Thyroid gland (tissue), 4 donors: Measurements from ENCODE around the gene LRRC38. TPM values are rescaled to one million over a fixed set of nuclear protein-coding genes. Genes with fewer than 3 reads are reported as not detected.

Source experiments
- DNase-seq, 2 donors: peaks; one replicate each; pipeline ENCODE4 v3.0.0-alpha.2; 2019
- H3K27ac ChIP-seq, 3 donors: fragments of 200-600 bp; sonication (generic); 1 replicate in 2 of 3; 2 replicates in 1 of 3; pipeline ENCODE4 v1.5.1; 2016 to 2019; ENCODE audit warnings: mild to moderate bottlenecking in 1 of 3, moderate library complexity in 1 of 3
- H3K27me3 ChIP-seq: fragments of 200-600 bp; sonication (generic); one replicate; pipeline ENCODE4 v1.5.1; 2019
- H3K36me3 ChIP-seq, 2 donors: fragments of 200-600 bp; sonication (generic); one replicate each; pipeline ENCODE4 v1.5.1; 2016 to 2019
- H3K4me1 ChIP-seq, 2 donors: fragments of 200-600 bp; sonication (generic); one replicate each; pipeline ENCODE4 v1.5.1; 2017 to 2019
- H3K4me3 ChIP-seq, 3 donors: fragments of 200-600 bp; sonication (generic); replicated peaks in 1 of 3; 1 replicate in 2 of 3; 2 replicates in 1 of 3; pipeline ENCODE4 v1.5.1; 2016; ENCODE audit warnings: mild to moderate bottlenecking in 1 of 3
- H3K9me3 ChIP-seq: fragments of 200-600 bp; sonication (generic); one replicate; pipeline ENCODE4 v1.5.1; 2017
- CTCF ChIP-seq, 6 experiments: fragments of 200-600 bp in 3 of 6; fragments of 450-650 bp in 3 of 6; sonication (generic) in 3 of 6; IDR thresholded peaks; one replicate each; pipeline ENCODE4 v1.5.1; 2016 to 2019; ENCODE audit warnings: antibody characterized with exemption in 6 of 6, mild to moderate bottlenecking in 2 of 6, inconsistent platforms in 1 of 6, moderate library complexity in 1 of 6
- POLR2A ChIP-seq, 2 donors: fragments of 450-650 bp; IDR thresholded peaks; one replicate each; pipeline ENCODE4 v1.6.1; 2017; ENCODE audit warnings: antibody characterized with exemption in 2 of 2, mild to moderate bottlenecking in 2 of 2, moderate library complexity in 1 of 2
- WGBS, 2 donors: methylation state at CpG; one replicate each; pipeline ENCODE4 v1.1.5; 2017; 5-methylcytosine and 5-hydroxymethylcytosine counted together
- intact Hi-C: fragments of 100-400 bp; cut with DNase I; formaldehyde crosslinking; loops from one replicate; pipeline ENCODE4 v1.15.1; 2023
- total RNA-seq, 4 donors: library from RNA; depleted of rRNA; stranded (reverse); fragments of >200 nt; gene quantifications; one replicate each; pipeline ENCODE4 v1.2.3, GENCODE V29; 2016

LRRC38 gene
- total RNA-seq, 4 donors from 2014 or later: not detected

- TF ChIP-seq POLR2A (IDR thresholded peaks at IDR 0.05) (no peak), CTCF (IDR thresholded peaks at IDR 0.05) (no peak)
- H3K9me3 ChIP-seq: no peaks in the 10 kb centered on the region
- H3K36me3 ChIP-seq: no peaks in the 10 kb centered on the region
- no peaks in the 10 kb centered on the region for H3K27me3 ChIP-seq
- no peak for DNase-seq
- WGBS, 2 donors: 55 to 63% methylated on average over 4 of the region's 4 CpGs
- intact Hi-C loops: no loop called here
- no peak overlapping the region for H3K27ac ChIP-seq
- no peaks in the 10 kb centered on the region for H3K4me1 ChIP-seq
- no peak overlapping the region for H3K4me3 ChIP-seq
These were observed 36.9 kb upstream of the LRRC38 start for GRCh38 chr1:13550663-13551062.

- intact Hi-C loops: no loop called here
- no peak overlapping the region for H3K4me3 ChIP-seq
- no peak for DNase-seq
These were observed 35.7 kb upstream of the LRRC38 start for GRCh38 chr1:13549521-13549920.

GRCh38 chr1:13549021-13549420 lies 35.2 kb upstream of the LRRC38 start:
- Histone ChIP-seq H3K27me3 (no peaks in the 10 kb centered on the region), H3K36me3 (no peaks in the 10 kb centered on the region), H3K4me1 (no peaks in the 10 kb centered on the region), H3K27ac (no peak overlapping the region), H3K9me3 (no peaks in the 10 kb centered on the region), H3K4me3 (no peak overlapping the region)
- no peak for DNase-seq
- TF ChIP-seq CTCF (IDR thresholded peaks at IDR 0.05) (no peak), POLR2A (IDR thresholded peaks at IDR 0.05) (no peak)
- intact Hi-C loops: no loop called here
- WGBS, 2 donors: 75 to 83% methylated on average over 6 of the region's 6 CpGs

More at GRCh38 chr1:13549521-13549920, 35.7 kb upstream of the LRRC38 start:
- Histone ChIP-seq H3K27me3 (no peaks in the 10 kb centered on the region), H3K27ac (no peak overlapping the region), H3K9me3 (no peaks in the 10 kb centered on the region), H3K36me3 (no peaks in the 10 kb centered on the region), H3K4me1 (no peaks in the 10 kb centered on the region)
- no peak for TF ChIP-seq CTCF (IDR thresholded peaks at IDR 0.05)
- TF ChIP-seq POLR2A (IDR thresholded peaks at IDR 0.05): no peak
- WGBS, 2 donors: 57 to 73% methylated on average over 3 of the region's 3 CpGs

DNA sequence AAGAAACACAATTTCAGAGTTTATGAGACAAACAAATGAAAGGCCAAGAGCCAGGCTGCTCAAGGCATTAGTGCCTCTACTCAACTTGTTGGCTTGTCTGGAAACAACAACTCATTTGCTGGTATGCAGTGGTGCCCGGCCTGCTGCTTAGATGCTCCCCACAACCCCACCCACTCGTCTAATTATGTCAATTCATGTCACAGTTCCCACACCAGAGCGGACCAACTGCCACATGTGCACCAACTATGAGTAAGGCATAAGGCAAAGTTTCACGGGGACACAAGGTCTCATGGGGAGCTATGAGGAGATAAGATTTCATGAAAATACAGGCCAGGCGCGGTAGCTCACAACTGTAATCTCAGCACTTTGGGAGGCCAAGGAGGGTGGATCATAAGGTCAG lies 34.5 kb upstream of the LRRC38 start:
- Histone ChIP-seq H3K36me3 (no peaks in the 10 kb centered on the region), H3K27ac (no peak overlapping the region), H3K27me3 (no peaks in the 10 kb centered on the region), H3K4me1 (no peaks in the 10 kb centered on the region), H3K9me3 (no peaks in the 10 kb centered on the region), H3K4me3 (no peak overlapping the region)
- intact Hi-C loops: no loop called here
- no peak for DNase-seq
- 83 to 87% methylated on average over 6 of the region's 6 CpGs for WGBS, 2 donors
- TF ChIP-seq POLR2A (IDR thresholded peaks at IDR 0.05): no peak
- no peak for TF ChIP-seq CTCF (IDR thresholded peaks at IDR 0.05)

DNA sequence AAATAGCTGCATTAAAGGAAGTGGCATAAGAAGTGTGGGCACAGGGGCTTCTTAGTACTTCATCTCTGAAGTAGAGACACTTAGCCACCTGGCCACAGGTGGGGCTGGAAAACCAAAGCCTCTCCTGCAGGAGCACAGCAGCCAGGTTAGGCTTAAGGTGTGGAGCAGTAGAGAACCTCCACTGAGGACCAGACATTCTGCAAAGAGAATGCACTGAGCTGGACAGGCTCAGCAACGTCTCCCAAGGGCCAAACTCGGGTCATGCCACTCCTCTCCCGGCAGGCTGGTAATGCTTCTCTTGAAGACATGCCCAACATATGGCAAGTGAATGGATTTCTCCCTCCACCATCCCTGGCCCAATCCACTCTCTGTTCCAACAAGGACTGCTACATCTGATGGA lies 33.0 kb upstream of the LRRC38 start:
- TF ChIP-seq POLR2A (IDR thresholded peaks at IDR 0.05) (no peak), CTCF (IDR thresholded peaks at IDR 0.05) (no peak)
- Histone ChIP-seq H3K36me3 (no peaks in the 10 kb centered on the region), H3K4me1 (no peaks in the 10 kb centered on the region), H3K9me3 (no peaks in the 10 kb centered on the region), H3K27ac (no peak overlapping the region), H3K4me3 (no peak overlapping the region), H3K27me3 (no peaks in the 10 kb centered on the region)
- intact Hi-C loops: no loop called here
- WGBS, 2 donors: 65 to 88% methylated on average over 3 of the region's 3 CpGs
- no peak for DNase-seq
